HCT116 (cell line): ENCODE results near the gene CDH23. TPM values are rescaled to one million over a fixed set of nuclear protein-coding genes. Genes with fewer than 3 reads are reported as not detected.
A peak's percentile ranks its signal among the peaks of the same experiment; 100 is the strongest.

ENCODE experiments used
- ATAC-seq: fragments of 200-7000 bp; cut with Tn5 transposase; 2 replicates; pipeline ENCODE4 v1.9.1; 2020; ENCODE audit warnings: mild to moderate bottlenecking, moderate library complexity
- BruUV-seq: library from RNA; stranded (reverse); fragments of 400-500 nt; replicated peaks from 2 replicates; lab custom pipeline; 2021; lab: Mats Ljungman, UMichigan
- CTCF ChIA-PET: fragments of 300-600 bp; sonication (Branson Sonifier 250); formaldehyde crosslinking; loops from one replicate; lab custom pipeline; 2021; ENCODE audit warnings: antibody characterized with exemption; lab: Charles Lee
- POLR2A ChIA-PET: fragments of 300-600, 350-600 bp; sonication (Branson Sonifier 250); formaldehyde crosslinking; loops from one replicate; lab custom pipeline; 2021; ENCODE audit warnings: antibody characterized with exemption; lab: Charles Lee
- RAD21 ChIA-PET, 2 experiments: fragments of 300-600 bp; sonication (Branson Sonifier 250); formaldehyde crosslinking; loops; one replicate each; lab custom pipeline; 2023; ENCODE audit warnings: low total read pairs in 2 of 2; ENCODE audit not compliant: uncharacterized antibody in 2 of 2, unreplicated experiment in 2 of 2, low non-redundant PET in 1 of 2; lab: Charles Lee
- DNase-seq: peaks from one replicate; pipeline ENCODE4 v3.0.0-alpha.2; 2010; ENCODE audit warnings: low read depth, low spot score
- H2AFZ ChIP-seq: fragments of 200-600 bp; shearing (Covaris generic), sonication (generic); 2 replicates; pipeline ENCODE4 v1.6.1; 2017; ENCODE audit warnings: low read depth, mixed run types, mixed read lengths, antibody characterized with exemption, low read length; ENCODE audit not compliant: poor library complexity, severe bottlenecking
- H3K27ac ChIP-seq: 2 replicates; pipeline ENCODE4 v1.5.1; 2012; ENCODE audit warnings: low read depth, low read length
- H3K27me3 ChIP-seq: fragments of 200-600 bp; sonication (generic); 2 replicates; pipeline ENCODE4 v1.6.1; 2016; ENCODE audit warnings: mixed run types, low read length, mixed read lengths; ENCODE audit not compliant: insufficient read depth
- H3K36me3 ChIP-seq, 2 experiments: fragments of 200-500 bp in 1 of 2; fragments of 200-600 bp in 1 of 2; sonication (Bioruptor generic) in 1 of 2; sonication (generic) in 1 of 2; 2 replicates each; pipeline versions ENCODE4 v1.5.1 to v1.6.1; 2014 to 2016; ENCODE audit warnings: low read length in 2 of 2, inconsistent platforms in 1 of 2, mixed read lengths in 1 of 2, mixed run types in 1 of 2; ENCODE audit not compliant: insufficient read depth in 2 of 2, control insufficient read depth in 1 of 2
- H3K4me1 ChIP-seq, 2 experiments: fragments of 200-600 bp in 1 of 2; sonication (generic) in 1 of 2; 2 replicates each; pipeline versions ENCODE4 v1.5.1 to v1.6.1; 2012 to 2017; ENCODE audit warnings: low read length in 2 of 2, inconsistent platforms in 1 of 2, mild to moderate bottlenecking in 1 of 2, mixed read lengths in 1 of 2, mixed run types in 1 of 2, moderate library complexity in 1 of 2; ENCODE audit not compliant: insufficient read depth in 2 of 2, control insufficient read depth in 1 of 2
- H3K4me2 ChIP-seq: fragments of 200-600 bp; sonication (generic); 2 replicates; pipeline ENCODE4 v1.6.1; 2017; ENCODE audit warnings: mixed run types, low read length, mixed read lengths
- H3K4me3 ChIP-seq, 2 experiments: fragments of 200-600 bp in 1 of 2; sonication (generic) in 1 of 2; replicated peaks in 1 of 2; 2 replicates each; pipeline ENCODE4 v1.5.1; 2011 to 2016; ENCODE audit warnings: low read length in 2 of 2, control low read depth in 1 of 2, low read depth in 1 of 2, mild to moderate bottlenecking in 1 of 2, mixed read lengths in 1 of 2, mixed run types in 1 of 2
- H3K79me2 ChIP-seq: fragments of 200-600 bp; sonication (generic); 2 replicates; pipeline ENCODE4 v1.6.1; 2017; ENCODE audit warnings: mild to moderate bottlenecking, mixed run types, low read length, moderate library complexity, mixed read lengths; ENCODE audit not compliant: insufficient read depth
- H3K9ac ChIP-seq: fragments of 200-600 bp; sonication (generic); 2 replicates; pipeline ENCODE4 v1.6.1; 2016; ENCODE audit warnings: low read length, mixed read lengths
- H3K9me2 ChIP-seq: fragments of 200-600 bp; sonication (generic), shearing (Covaris generic); 2 replicates; pipeline ENCODE4 v1.6.1; 2017; ENCODE audit warnings: mixed run types, mild to moderate bottlenecking, moderate library complexity; ENCODE audit not compliant: insufficient read depth
- H3K9me3 ChIP-seq, 2 experiments: fragments of 200-500 bp in 1 of 2; fragments of 200-600 bp in 1 of 2; sonication (Bioruptor generic) in 1 of 2; sonication (generic) in 1 of 2; 2 replicates each; pipeline ENCODE4 v1.6.1; 2014 to 2017; ENCODE audit warnings: low read length in 2 of 2, mixed read lengths in 2 of 2, inconsistent platforms in 1 of 2, low read depth in 1 of 2, mild to moderate bottlenecking in 1 of 2, mixed run types in 1 of 2, moderate library complexity in 1 of 2; ENCODE audit not compliant: control insufficient read depth in 1 of 2, insufficient read depth in 1 of 2
- H4K20me1 ChIP-seq: fragments of 200-600 bp; sonication (generic), shearing (Covaris generic); 2 replicates; pipeline ENCODE4 v1.6.1; 2017; ENCODE audit warnings: mixed run types, mild to moderate bottlenecking, moderate library complexity; ENCODE audit not compliant: insufficient read depth
- EGR1 ChIP-seq: IDR thresholded peaks from 2 replicates; pipeline ENCODE4 v1.6.1; 2012; ENCODE audit warnings: low read depth
- EZH2 ChIP-seq: fragments of 200-600 bp; sonication (generic); IDR thresholded peaks from 2 replicates; pipeline ENCODE4 v1.6.1; 2017; ENCODE audit warnings: antibody characterized with exemption, mixed run types
- POLR2AphosphoS5 ChIP-seq: IDR thresholded peaks from 2 replicates; pipeline ENCODE4 v1.6.1; 2011; ENCODE audit warnings: mild to moderate bottlenecking, low read depth, low read length, moderate library complexity
- SP1 ChIP-seq: IDR thresholded peaks from 2 replicates; pipeline ENCODE4 v1.6.1; 2012; ENCODE audit warnings: low read depth
- SRF ChIP-seq: IDR thresholded peaks from 2 replicates; pipeline ENCODE4 v1.6.1; 2012; ENCODE audit warnings: low read depth
- ZFX ChIP-seq: fragments of 450-650 bp; IDR thresholded peaks from 2 replicates; pipeline ENCODE4 v1.6.1; 2017
- intact Hi-C: fragments of 100-400 bp; cut with micrococcal nuclease; formaldehyde crosslinking; loops from 2 replicates; pipeline ENCODE4 v1.10.0; 2022
- total RNA-seq: library from RNA; stranded (reverse); gene quantifications from one replicate; pipeline ENCODE4 v1.2.1, GENCODE V29; 2021; ENCODE audit not compliant: unreplicated experiment
- TF ChIP-seq, protein P1 (sequence below): IDR thresholded peaks from 2 replicates; pipeline ENCODE4 v1.6.1; 2012; ENCODE audit warnings: low read depth
- TF ChIP-seq, protein P2 (sequence below): IDR thresholded peaks from 2 replicates; pipeline ENCODE4 v1.6.1; 2012
- TF ChIP-seq, protein P3 (sequence below), 3 experiments: fragments of 200-600 bp in 1 of 3; sonication (generic) in 1 of 3; IDR thresholded peaks in 2 of 3; conservative IDR thresholded peaks in 1 of 3; 2 replicates each; pipeline ENCODE4 v1.5.1; 2012 to 2017; ENCODE audit warnings: low read depth in 2 of 3, low read length in 2 of 3, antibody characterized with exemption in 1 of 3, borderline replicate concordance in 1 of 3, control low read depth in 1 of 3, mild to moderate bottlenecking in 1 of 3, mixed read lengths in 1 of 3, mixed run types in 1 of 3, moderate library complexity in 1 of 3; ENCODE audit not compliant: insufficient read depth in 1 of 3

Gene CDH23
- total RNA-seq, 1 experiment from 2014 or later = not detected

DNA sequence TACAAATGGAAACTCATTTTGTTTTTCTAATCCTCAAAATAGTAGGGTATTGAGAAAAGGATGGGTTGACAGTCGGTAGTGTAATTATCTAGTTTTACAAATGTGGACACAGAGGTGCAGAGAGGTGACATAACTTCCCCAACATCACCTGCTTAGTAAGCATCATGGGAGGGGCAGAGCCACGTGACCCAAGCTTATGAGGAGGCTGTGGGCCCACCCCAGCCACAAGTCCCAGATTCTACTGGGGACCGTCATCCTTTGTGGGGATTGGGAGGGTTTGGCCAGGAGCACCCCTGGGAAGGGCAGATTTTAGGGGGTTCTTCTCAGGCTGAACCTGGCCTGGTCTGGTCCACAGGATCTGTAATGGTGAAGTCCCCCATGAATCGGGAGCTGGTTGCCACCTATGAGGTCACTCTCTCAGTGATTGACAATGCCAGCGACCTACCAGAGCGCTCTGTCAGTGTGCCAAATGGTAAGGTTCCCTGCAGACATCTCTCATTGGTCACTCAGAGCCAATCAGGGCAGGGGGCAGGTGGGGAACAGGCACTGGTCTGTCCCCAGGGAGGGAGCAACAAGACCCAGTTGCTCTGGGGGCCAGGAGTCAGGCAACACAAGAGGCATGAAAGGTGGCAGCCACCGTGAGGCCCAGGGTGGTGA lies 400.2 kb downstream of the CDH23 start:
- intact Hi-C loops = loop anchor here (10.0 kb wide), 1 partner anchor 212 kb away; no protein-coding TSS in a partner anchor
- no peak overlapping the region for H2AFZ ChIP-seq
- DNase-seq (no peak), ATAC-seq (0 out of 2 replicates have a peak, but pooled peaks have one; percentile 38)
- BruUV-seq = no TSS peak
- H3K27me3 ChIP-seq = 0 out of 2 replicates have a peak, but pooled peaks cover 4% of the 10 kb centered on the region
- no peak for TF ChIP-seq POLR2AphosphoS5
- TF ChIP-seq EZH2 = no peak
- TF ChIP-seq SP1 = no peak
- TF ChIP-seq EGR1 = no peak
- TF ChIP-seq, protein P1, sequence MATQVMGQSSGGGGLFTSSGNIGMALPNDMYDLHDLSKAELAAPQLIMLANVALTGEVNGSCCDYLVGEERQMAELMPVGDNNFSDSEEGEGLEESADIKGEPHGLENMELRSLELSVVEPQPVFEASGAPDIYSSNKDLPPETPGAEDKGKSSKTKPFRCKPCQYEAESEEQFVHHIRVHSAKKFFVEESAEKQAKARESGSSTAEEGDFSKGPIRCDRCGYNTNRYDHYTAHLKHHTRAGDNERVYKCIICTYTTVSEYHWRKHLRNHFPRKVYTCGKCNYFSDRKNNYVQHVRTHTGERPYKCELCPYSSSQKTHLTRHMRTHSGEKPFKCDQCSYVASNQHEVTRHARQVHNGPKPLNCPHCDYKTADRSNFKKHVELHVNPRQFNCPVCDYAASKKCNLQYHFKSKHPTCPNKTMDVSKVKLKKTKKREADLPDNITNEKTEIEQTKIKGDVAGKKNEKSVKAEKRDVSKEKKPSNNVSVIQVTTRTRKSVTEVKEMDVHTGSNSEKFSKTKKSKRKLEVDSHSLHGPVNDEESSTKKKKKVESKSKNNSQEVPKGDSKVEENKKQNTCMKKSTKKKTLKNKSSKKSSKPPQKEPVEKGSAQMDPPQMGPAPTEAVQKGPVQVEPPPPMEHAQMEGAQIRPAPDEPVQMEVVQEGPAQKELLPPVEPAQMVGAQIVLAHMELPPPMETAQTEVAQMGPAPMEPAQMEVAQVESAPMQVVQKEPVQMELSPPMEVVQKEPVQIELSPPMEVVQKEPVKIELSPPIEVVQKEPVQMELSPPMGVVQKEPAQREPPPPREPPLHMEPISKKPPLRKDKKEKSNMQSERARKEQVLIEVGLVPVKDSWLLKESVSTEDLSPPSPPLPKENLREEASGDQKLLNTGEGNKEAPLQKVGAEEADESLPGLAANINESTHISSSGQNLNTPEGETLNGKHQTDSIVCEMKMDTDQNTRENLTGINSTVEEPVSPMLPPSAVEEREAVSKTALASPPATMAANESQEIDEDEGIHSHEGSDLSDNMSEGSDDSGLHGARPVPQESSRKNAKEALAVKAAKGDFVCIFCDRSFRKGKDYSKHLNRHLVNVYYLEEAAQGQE = no peak
- TF ChIP-seq ZFX = no peak
- no peak for TF ChIP-seq SRF
- TF ChIP-seq, protein P2, sequence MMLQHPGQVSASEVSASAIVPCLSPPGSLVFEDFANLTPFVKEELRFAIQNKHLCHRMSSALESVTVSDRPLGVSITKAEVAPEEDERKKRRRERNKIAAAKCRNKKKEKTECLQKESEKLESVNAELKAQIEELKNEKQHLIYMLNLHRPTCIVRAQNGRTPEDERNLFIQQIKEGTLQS = no peak
- TF ChIP-seq, protein P3, sequence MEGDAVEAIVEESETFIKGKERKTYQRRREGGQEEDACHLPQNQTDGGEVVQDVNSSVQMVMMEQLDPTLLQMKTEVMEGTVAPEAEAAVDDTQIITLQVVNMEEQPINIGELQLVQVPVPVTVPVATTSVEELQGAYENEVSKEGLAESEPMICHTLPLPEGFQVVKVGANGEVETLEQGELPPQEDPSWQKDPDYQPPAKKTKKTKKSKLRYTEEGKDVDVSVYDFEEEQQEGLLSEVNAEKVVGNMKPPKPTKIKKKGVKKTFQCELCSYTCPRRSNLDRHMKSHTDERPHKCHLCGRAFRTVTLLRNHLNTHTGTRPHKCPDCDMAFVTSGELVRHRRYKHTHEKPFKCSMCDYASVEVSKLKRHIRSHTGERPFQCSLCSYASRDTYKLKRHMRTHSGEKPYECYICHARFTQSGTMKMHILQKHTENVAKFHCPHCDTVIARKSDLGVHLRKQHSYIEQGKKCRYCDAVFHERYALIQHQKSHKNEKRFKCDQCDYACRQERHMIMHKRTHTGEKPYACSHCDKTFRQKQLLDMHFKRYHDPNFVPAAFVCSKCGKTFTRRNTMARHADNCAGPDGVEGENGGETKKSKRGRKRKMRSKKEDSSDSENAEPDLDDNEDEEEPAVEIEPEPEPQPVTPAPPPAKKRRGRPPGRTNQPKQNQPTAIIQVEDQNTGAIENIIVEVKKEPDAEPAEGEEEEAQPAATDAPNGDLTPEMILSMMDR (IDR thresholded peaks at IDR 0.05 in 2 of 3, conservative IDR thresholded peaks at IDR 0.05 in 1 of 3; ENCODE audit: borderline replicate concordance in 1 of 3, insufficient read depth in 1 of 3, low read depth in 2 of 3, low read length in 2 of 3) = no peak
- ChIA-PET CTCF (no interaction called here), POLR2A (no interaction called here), RAD21 (no interaction called here)
- no peak overlapping the region for H3K4me2 ChIP-seq
- H3K9me2 ChIP-seq = no peaks in the 10 kb centered on the region
- H3K27ac ChIP-seq = no peak overlapping the region
- H3K79me2 ChIP-seq = no peaks in the 10 kb centered on the region
- H3K4me3 ChIP-seq = no peak overlapping the region
- no peak overlapping the region for H3K9ac ChIP-seq
- H4K20me1 ChIP-seq = no peaks in the 10 kb centered on the region
- H3K36me3 ChIP-seq = no peaks in the 10 kb centered on the region
- no peaks in the 10 kb centered on the region for H3K4me1 ChIP-seq
- no peaks in the 10 kb centered on the region for H3K9me3 ChIP-seq
